Endothelial cell of umbilical vein (primary cell): ENCODE measurements around the gene STK11IP. TPM values are rescaled to one million over a fixed set of nuclear protein-coding genes. Genes with fewer than 3 reads are reported as not detected.

Experiments
- BruUV-seq: library from RNA; stranded (reverse); fragments of 400-500 nt; replicated peaks from 2 replicates; lab custom pipeline; 2021; lab: Mats Ljungman, UMichigan
- CTCF ChIA-PET: fragments of 300-600, 350-600 bp; sonication (Branson Sonifier 250); formaldehyde crosslinking; loops from one replicate; lab custom pipeline; 2021; ENCODE audit warnings: antibody characterized with exemption, inconsistent platforms; lab: Charles Lee
- POLR2A ChIA-PET: fragments of 300-600, 350-600 bp; sonication (Branson Sonifier 250); formaldehyde crosslinking; loops from one replicate; lab custom pipeline; 2021; ENCODE audit warnings: antibody characterized with exemption, inconsistent platforms; lab: Charles Lee
- DNase-seq: peaks from one replicate; pipeline ENCODE4 v3.0.0-alpha.2; 2011; ENCODE audit warnings: low read depth, low spot score
- FAIRE-seq: peaks from 2 replicates; lab custom pipeline; 2011; peaks lifted over from hg19 to GRCh38; lab: Jason Lieb, UNC
- H2AFZ ChIP-seq: 2 replicates; pipeline ENCODE4 v1.6.0; 2012; ENCODE audit warnings: low read depth, low read length, control low read depth, inconsistent platforms
- H3K27ac ChIP-seq: 2 replicates; pipeline ENCODE4 v1.5.1; 2011; ENCODE audit warnings: low read depth, mild to moderate bottlenecking, control low read depth, low read length, moderate library complexity; ENCODE audit not compliant: insufficient read depth
- H3K27me3 ChIP-seq, 2 experiments: 2 replicates each; pipeline versions ENCODE4 v1.6.0 to v1.6.1; 2011; ENCODE audit warnings: low read length in 2 of 2, mixed read lengths in 1 of 2; ENCODE audit not compliant: control insufficient read depth in 2 of 2, insufficient read depth in 2 of 2
- H3K36me3 ChIP-seq, 2 experiments: 2 replicates in 1 of 2; 3 replicates in 1 of 2; pipeline ENCODE4 v1.5.1; 2011; ENCODE audit warnings: low read length in 2 of 2, mild to moderate bottlenecking in 1 of 2, moderate library complexity in 1 of 2; ENCODE audit not compliant: control insufficient read depth in 2 of 2, insufficient read depth in 2 of 2; ENCODE audit errors: extremely low read depth in 1 of 2
- H3K4me1 ChIP-seq: 3 replicates; pipeline ENCODE4 v1.5.1; 2011; ENCODE audit warnings: mild to moderate bottlenecking, low read length; ENCODE audit not compliant: control insufficient read depth, insufficient read depth; ENCODE audit errors: extremely low read depth
- H3K4me2 ChIP-seq: 2 replicates; pipeline ENCODE4 v1.6.1; 2011; ENCODE audit warnings: low read length, control low read depth, mixed read lengths; ENCODE audit not compliant: insufficient read depth
- H3K4me3 ChIP-seq, 3 experiments: fragments of 200-600 bp in 1 of 3; sonication (generic), shearing (Covaris generic) in 1 of 3; replicated peaks in 1 of 3; 2 replicates each; pipeline ENCODE4 v1.5.1; 2011 to 2016; ENCODE audit warnings: control low read depth in 3 of 3, low read length in 3 of 3, mild to moderate bottlenecking in 2 of 3, inconsistent platforms in 1 of 3, low read depth in 1 of 3, moderate library complexity in 1 of 3; ENCODE audit not compliant: insufficient read depth in 1 of 3
- H3K79me2 ChIP-seq: 2 replicates; pipeline ENCODE4 v1.6.0; 2012; ENCODE audit warnings: low read length, inconsistent platforms; ENCODE audit not compliant: control insufficient read depth, insufficient read depth
- H3K9ac ChIP-seq: replicated peaks from 2 replicates; pipeline ENCODE3; 2011; ENCODE audit warnings: low read length, control low read depth; ENCODE audit not compliant: insufficient read depth; ENCODE audit errors: extremely low read depth
- H3K9me1 ChIP-seq: replicated peaks from 3 replicates; pipeline ENCODE4 v1.6.0; 2011; ENCODE audit warnings: mild to moderate bottlenecking, low read length; ENCODE audit not compliant: control insufficient read depth, insufficient read depth; ENCODE audit errors: extremely low read depth
- H3K9me3 ChIP-seq: replicated peaks from 2 replicates; pipeline ENCODE4 v1.5.1; 2012; ENCODE audit warnings: low read length, inconsistent platforms; ENCODE audit not compliant: control insufficient read depth, insufficient read depth
- H4K20me1 ChIP-seq: replicated peaks from 2 replicates; pipeline ENCODE3; 2011; ENCODE audit warnings: mild to moderate bottlenecking, low read length; ENCODE audit not compliant: control insufficient read depth, insufficient read depth; ENCODE audit errors: extremely low read depth
- EZH2 ChIP-seq: IDR thresholded peaks from 2 replicates; pipeline ENCODE4 v1.6.1; 2012; ENCODE audit warnings: borderline replicate concordance, low read depth, mild to moderate bottlenecking, moderate library complexity, low read length, inconsistent platforms; ENCODE audit not compliant: severe bottlenecking
- FOS ChIP-seq: IDR thresholded peaks from 2 replicates; pipeline ENCODE4 v1.6.1; 2011; ENCODE audit warnings: mild to moderate bottlenecking, low read length, moderate library complexity, borderline replicate concordance; ENCODE audit not compliant: insufficient read depth
- GATA2 ChIP-seq: IDR thresholded peaks from 2 replicates; pipeline ENCODE4 v1.7.0; 2011; ENCODE audit warnings: low read depth, mild to moderate bottlenecking, moderate library complexity, mixed read lengths, low read length; ENCODE audit not compliant: insufficient read length, insufficient read depth
- JUN ChIP-seq: IDR thresholded peaks from 2 replicates; pipeline ENCODE4 v1.6.1; 2011; ENCODE audit warnings: borderline replicate concordance, low read depth; ENCODE audit not compliant: insufficient read length, insufficient read depth
- MYC ChIP-seq: IDR thresholded peaks from one replicate; pipeline ENCODE4 v1.6.1; 2011; ENCODE audit warnings: mild to moderate bottlenecking, low read depth, low read length
- POLR2A ChIP-seq: IDR thresholded peaks from 2 replicates; pipeline ENCODE4 v1.6.1; 2012; ENCODE audit warnings: low read depth, mild to moderate bottlenecking, control low read depth, low read length
- POLR2AphosphoS5 ChIP-seq: IDR thresholded peaks from 2 replicates; pipeline ENCODE4 v1.6.1; 2012; ENCODE audit warnings: low read depth, mild to moderate bottlenecking, control low read depth, low read length, moderate library complexity; ENCODE audit not compliant: insufficient read depth
- dilution Hi-C: fragments of 300-500 bp; cut with MboI; formaldehyde crosslinking; loops from one replicate; pipeline ENCODE4 v1.15.0; 2019; ENCODE audit warnings: low sequenced_read_pairs; ENCODE audit not compliant: extremely low pct_ligation_motif_present
- intact Hi-C: fragments of 100-400 bp; cut with micrococcal nuclease; formaldehyde crosslinking; loops from one replicate; pipeline ENCODE4 v1.10.0; 2022
- polyA plus RNA-seq, 4 experiments: library from polyadenylated mRNA; depleted of rRNA in 3 of 4; stranded (reverse) in 3 of 4; unstranded in 1 of 4; fragments of >200 nt; gene quantifications; 2 replicates each; pipeline versions ENCODE4 v1.2.1 to v1.2.3, GENCODE V29; 2011 to 2012; ENCODE audit warnings: missing spikeins in 1 of 4
- total RNA-seq: library from RNA; stranded (reverse); gene quantifications from 2 replicates; pipeline ENCODE4 v1.2.3, GENCODE V29; 2021
- TF ChIP-seq, protein P1 (sequence below), 2 donors: IDR thresholded peaks; 1 replicate in 1 of 2; 2 replicates in 1 of 2; pipeline ENCODE4 v1.5.1; 2011; ENCODE audit warnings: low read length in 2 of 2, mild to moderate bottlenecking in 2 of 2, moderate library complexity in 2 of 2, control low read depth in 1 of 2, inconsistent platforms in 1 of 2, low read depth in 1 of 2; ENCODE audit not compliant: insufficient read depth in 1 of 2; ENCODE audit errors: extremely low read depth in 1 of 2
- TF ChIP-seq, protein P2 (sequence below): IDR thresholded peaks from 2 replicates; pipeline ENCODE4 v1.6.1; 2011; ENCODE audit not compliant: insufficient read depth, insufficient read length

The STK11IP gene
- total and polyA plus RNA-seq, 2 donors (not counting 3 experiments of a cell fraction or from before 2014, with no cell fraction given), result 17.7 to 19.2 TPM

DNA sequence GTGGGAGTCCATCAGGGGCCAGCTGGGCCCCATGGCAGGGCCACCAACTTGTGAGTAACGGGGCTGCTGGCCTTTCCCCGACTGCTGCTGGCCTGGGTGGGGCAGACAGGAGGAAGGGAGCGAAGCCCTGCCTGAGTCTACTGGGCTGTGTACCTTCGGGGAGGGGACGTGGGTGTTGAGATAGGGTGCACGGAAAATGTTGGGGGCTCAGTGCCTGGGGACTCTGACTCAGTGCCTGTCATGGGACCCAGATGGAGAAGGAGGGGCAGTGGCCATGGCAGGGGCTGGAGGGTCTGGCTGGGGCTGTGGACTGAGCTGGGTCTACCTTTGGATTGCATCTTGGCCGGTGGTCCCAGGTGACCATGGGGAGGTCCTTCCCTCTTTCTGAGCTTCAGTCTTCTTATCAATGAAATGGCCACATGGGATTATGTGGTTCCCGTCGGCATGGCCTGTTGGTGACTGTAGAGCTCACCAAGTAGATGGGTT lies 33.8 kb downstream of the STK11IP start:
- dilution Hi-C loops, result no loop called here

More for the DNA sequence above, 33.8 kb downstream of the STK11IP start:
- no peak overlapping the region for H3K4me3 ChIP-seq
- intact Hi-C loops, result no loop called here
- no peak overlapping the region for H3K9ac ChIP-seq
- no peaks in the 10 kb centered on the region for H3K9me1 ChIP-seq
- FAIRE-seq, result no peak
- H3K36me3 ChIP-seq, result no peaks in the 10 kb centered on the region
- no peak for TF ChIP-seq FOS
- no peak for TF ChIP-seq EZH2
- no peak for TF ChIP-seq POLR2A
- TF ChIP-seq, protein P1, sequence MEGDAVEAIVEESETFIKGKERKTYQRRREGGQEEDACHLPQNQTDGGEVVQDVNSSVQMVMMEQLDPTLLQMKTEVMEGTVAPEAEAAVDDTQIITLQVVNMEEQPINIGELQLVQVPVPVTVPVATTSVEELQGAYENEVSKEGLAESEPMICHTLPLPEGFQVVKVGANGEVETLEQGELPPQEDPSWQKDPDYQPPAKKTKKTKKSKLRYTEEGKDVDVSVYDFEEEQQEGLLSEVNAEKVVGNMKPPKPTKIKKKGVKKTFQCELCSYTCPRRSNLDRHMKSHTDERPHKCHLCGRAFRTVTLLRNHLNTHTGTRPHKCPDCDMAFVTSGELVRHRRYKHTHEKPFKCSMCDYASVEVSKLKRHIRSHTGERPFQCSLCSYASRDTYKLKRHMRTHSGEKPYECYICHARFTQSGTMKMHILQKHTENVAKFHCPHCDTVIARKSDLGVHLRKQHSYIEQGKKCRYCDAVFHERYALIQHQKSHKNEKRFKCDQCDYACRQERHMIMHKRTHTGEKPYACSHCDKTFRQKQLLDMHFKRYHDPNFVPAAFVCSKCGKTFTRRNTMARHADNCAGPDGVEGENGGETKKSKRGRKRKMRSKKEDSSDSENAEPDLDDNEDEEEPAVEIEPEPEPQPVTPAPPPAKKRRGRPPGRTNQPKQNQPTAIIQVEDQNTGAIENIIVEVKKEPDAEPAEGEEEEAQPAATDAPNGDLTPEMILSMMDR (IDR thresholded peaks at IDR 0.05; ENCODE audit: extremely low read depth in 1 of 2, insufficient read depth in 1 of 2, low read depth in 1 of 2, low read length in 2 of 2), result no peak
- no peak for TF ChIP-seq JUN
- TF ChIP-seq POLR2AphosphoS5, result no peak
- no peak for TF ChIP-seq GATA2
- TF ChIP-seq, protein P2, sequence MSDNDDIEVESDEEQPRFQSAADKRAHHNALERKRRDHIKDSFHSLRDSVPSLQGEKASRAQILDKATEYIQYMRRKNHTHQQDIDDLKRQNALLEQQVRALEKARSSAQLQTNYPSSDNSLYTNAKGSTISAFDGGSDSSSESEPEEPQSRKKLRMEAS, result no peak
- TF ChIP-seq MYC, result no peak
- no peaks in the 10 kb centered on the region for H3K79me2 ChIP-seq
- no peak overlapping the region for H2AFZ ChIP-seq
- no TSS peak for BruUV-seq
- ChIA-PET CTCF (interaction anchor here (1.0 to 1.1 kb wide), 3 partner anchors 10 to 60 kb away, joined by 3 read pairs; partner anchors contain the start of gene OBSL1), POLR2A (interaction anchor here (0.6 kb wide), 1 partner anchor 40 kb away, joined by 3 read pairs; no protein-coding TSS in a partner anchor)
- H3K9me3 ChIP-seq, result no peaks in the 10 kb centered on the region
- no peaks in the 10 kb centered on the region for H4K20me1 ChIP-seq
- DNase-seq, result no peak
- no peak overlapping the region for H3K27ac ChIP-seq
- peaks cover 6 to 7% of the 10 kb centered on the region in 2 experiments for H3K27me3 ChIP-seq
- H3K4me2 ChIP-seq, result no peak overlapping the region
- no peaks in the 10 kb centered on the region for H3K4me1 ChIP-seq
